Ascending aorta (tissue), 2 donors: ENCODE data around the gene SIL1. TPM values are rescaled to one million over a fixed set of nuclear protein-coding genes. Genes with fewer than 3 reads are reported as not detected.

Experiments
- DNase-seq, 2 donors: peaks; one replicate each; pipeline ENCODE4 v3.0.0-alpha.2; 2019; ENCODE audit warnings: low spot score in 2 of 2
- H3K27ac ChIP-seq, 2 donors: fragments of 200-600 bp; sonication (generic); one replicate each; pipeline ENCODE4 v1.5.1; 2016 to 2017; ENCODE audit warnings: mild to moderate bottlenecking in 1 of 2
- H3K27me3 ChIP-seq: fragments of 200-600 bp; sonication (generic); one replicate; pipeline ENCODE4 v1.5.1; 2017
- H3K36me3 ChIP-seq, 2 donors: fragments of 200-600 bp; sonication (generic); one replicate each; pipeline ENCODE4 v1.5.1; 2016
- H3K4me1 ChIP-seq, 2 donors: fragments of 200-600 bp; sonication (generic); one replicate each; pipeline ENCODE4 v1.5.1; 2016 to 2017; ENCODE audit warnings: mild to moderate bottlenecking in 1 of 2
- H3K4me3 ChIP-seq, 2 donors: fragments of 200-600 bp; sonication (generic); one replicate each; pipeline ENCODE4 v1.5.1; 2016 to 2017; ENCODE audit warnings: mild to moderate bottlenecking in 1 of 2
- H3K9me3 ChIP-seq, 2 donors: fragments of 200-600 bp; sonication (generic); one replicate each; pipeline ENCODE4 v1.5.1; 2016
- CTCF ChIP-seq, 3 experiments: fragments of 200-600 bp in 2 of 3; fragments of 450-650 bp in 1 of 3; sonication (generic) in 2 of 3; IDR thresholded peaks; one replicate each; pipeline ENCODE4 v1.5.1; 2016 to 2019; ENCODE audit warnings: antibody characterized with exemption in 3 of 3, mild to moderate bottlenecking in 1 of 3, moderate library complexity in 1 of 3
- intact Hi-C: fragments of 100-400 bp; cut with DNase I; formaldehyde crosslinking; loops from one replicate; pipeline ENCODE4 v1.15.1; 2023
- total RNA-seq: library from RNA; depleted of rRNA; stranded (reverse); fragments of >200 nt; gene quantifications from one replicate; pipeline ENCODE4 v1.1.0, GENCODE V29; 2016

The SIL1 gene
- total RNA-seq, 1 donor from 2014 or later, result 53.4 TPM

- no peak for TF ChIP-seq CTCF (IDR thresholded peaks at IDR 0.05)
- no peaks in the 10 kb centered on the region for H3K36me3 ChIP-seq
- no peak for DNase-seq
- H3K9me3 ChIP-seq, result no peaks in the 10 kb centered on the region
- H3K4me1 ChIP-seq, result peaks cover 0 to 3% of the 10 kb centered on the region in 2 donors
- H3K27me3 ChIP-seq, result no peaks in the 10 kb centered on the region
- no peak overlapping the region for H3K27ac ChIP-seq
- intact Hi-C loops, result no loop called here
- H3K4me3 ChIP-seq, result no peak overlapping the region
Observed at GRCh38 chr5:139049780-139050179, 148.4 kb downstream of the SIL1 start.

GRCh38 chr5:139046551-139046950 is 151.6 kb downstream of the SIL1 start:
- peaks cover 0 to 3% of the 10 kb centered on the region in 2 donors for H3K4me1 ChIP-seq
- peaks cover 0 to 7% of the 10 kb centered on the region in 2 donors for H3K36me3 ChIP-seq
- no peak overlapping the region for H3K4me3 ChIP-seq
- no peak overlapping the region for H3K27ac ChIP-seq
- H3K9me3 ChIP-seq, result no peaks in the 10 kb centered on the region
- intact Hi-C loops, result no loop called here
- no peak for TF ChIP-seq CTCF (IDR thresholded peaks at IDR 0.05)
- no peak for DNase-seq
- H3K27me3 ChIP-seq, result no peaks in the 10 kb centered on the region

- no peak for TF ChIP-seq CTCF (IDR thresholded peaks at IDR 0.05)
- Histone ChIP-seq H3K9me3 (no peaks in the 10 kb centered on the region), H3K4me1 (no peaks in the 10 kb centered on the region), H3K36me3 (peaks cover 0 to 7% of the 10 kb centered on the region in 2 donors), H3K27ac (no peak overlapping the region), H3K27me3 (no peaks in the 10 kb centered on the region), H3K4me3 (no peak overlapping the region)
- intact Hi-C loops, result no loop called here
- DNase-seq, result no peak
Observed at GRCh38 chr5:139043157-139043905, 154.8 kb downstream of the SIL1 start.

GRCh38 chr5:139040081-139040480 is 158.1 kb downstream of the SIL1 start:
- peaks cover 0 to 7% of the 10 kb centered on the region in 2 donors for H3K36me3 ChIP-seq
- no peak overlapping the region for H3K27ac ChIP-seq
- no peak for TF ChIP-seq CTCF (IDR thresholded peaks at IDR 0.05)
- no peaks in the 10 kb centered on the region for H3K27me3 ChIP-seq
- H3K4me1 ChIP-seq, result no peaks in the 10 kb centered on the region
- DNase-seq, result no peak
- no peak overlapping the region for H3K4me3 ChIP-seq
- intact Hi-C loops, result no loop called here
- H3K9me3 ChIP-seq, result peaks cover 0 to 6% of the 10 kb centered on the region in 2 donors

- no peak for TF ChIP-seq CTCF (IDR thresholded peaks at IDR 0.05)
- intact Hi-C loops, result no loop called here
Observed at GRCh38 chr5:139038613-139039305, 159.4 kb downstream of the SIL1 start.

More at GRCh38 chr5:139038613-139039305, 159.4 kb downstream of the SIL1 start:
- Histone ChIP-seq H3K4me3 (no peak overlapping the region), H3K36me3 (peaks cover 0 to 7% of the 10 kb centered on the region in 2 donors), H3K27ac (no peak overlapping the region), H3K4me1 (no peaks in the 10 kb centered on the region), H3K9me3 (peaks cover 0 to 6% of the 10 kb centered on the region in 2 donors), H3K27me3 (no peaks in the 10 kb centered on the region)
- no peak for DNase-seq
